Duodenal mucosa (tissue), 2 donors: ENCODE data around the gene SFMBT1.

Experiments used
- H3K27ac ChIP-seq: one replicate; pipeline ENCODE4 v1.7.0; 2013; ENCODE audit warnings: low read depth, low read length
- H3K27me3 ChIP-seq, 2 donors: one replicate each; pipeline ENCODE4 v1.7.0; 2013; ENCODE audit warnings: low read length in 2 of 2, control low read depth in 1 of 2; ENCODE audit not compliant: insufficient read depth in 2 of 2, control insufficient read depth in 1 of 2
- H3K36me3 ChIP-seq, 2 donors: one replicate each; pipeline ENCODE4 v1.7.0; 2013; ENCODE audit warnings: low read length in 2 of 2, control low read depth in 1 of 2; ENCODE audit not compliant: insufficient read depth in 2 of 2, control insufficient read depth in 1 of 2
- H3K4me1 ChIP-seq, 2 donors: one replicate each; pipeline ENCODE4 v1.7.0; 2013; ENCODE audit warnings: low read length in 2 of 2, control low read depth in 1 of 2; ENCODE audit not compliant: insufficient read depth in 2 of 2, control insufficient read depth in 1 of 2
- H3K4me3 ChIP-seq, 2 donors: one replicate each; pipeline ENCODE4 v1.7.0; 2013; ENCODE audit warnings: low read length in 2 of 2, low read depth in 1 of 2
- H3K9ac ChIP-seq, 2 donors: one replicate each; pipeline ENCODE4 v1.7.0; 2013; ENCODE audit warnings: low read length in 2 of 2, low read depth in 1 of 2
- H3K9me3 ChIP-seq, 2 donors: one replicate each; pipeline ENCODE4 v1.7.0; 2013; ENCODE audit warnings: low read length in 2 of 2, control low read depth in 1 of 2; ENCODE audit not compliant: control insufficient read depth in 1 of 2

The SFMBT1 gene

GRCh38 chr3:52925405-52926313 lies 120.2 kb downstream of the SFMBT1 start:
- peaks cover 6 to 32% of the 10 kb centered on the region in 2 donors for H3K36me3 ChIP-seq
- H3K9me3 ChIP-seq, result no peaks in the 10 kb centered on the region
- no peak overlapping the region for H3K4me3 ChIP-seq
- no peak overlapping the region for H3K9ac ChIP-seq
- no peak overlapping the region for H3K27ac ChIP-seq
- H3K4me1 ChIP-seq, result peaks cover 1 to 3% of the 10 kb centered on the region in 2 donors
- no peaks in the 10 kb centered on the region for H3K27me3 ChIP-seq

- H3K4me3 ChIP-seq, result no peak overlapping the region
- no peaks in the 10 kb centered on the region for H3K9me3 ChIP-seq
- H3K36me3 ChIP-seq, result peaks cover 6 to 40% of the 10 kb centered on the region in 2 donors
- H3K27me3 ChIP-seq, result no peaks in the 10 kb centered on the region
- H3K4me1 ChIP-seq, result no peaks in the 10 kb centered on the region
- no peak overlapping the region for H3K27ac ChIP-seq
- H3K9ac ChIP-seq, result no peak overlapping the region
Observed at GRCh38 chr3:52923963-52924362, 121.9 kb downstream of the SFMBT1 start.

GRCh38 chr3:52920841-52921240 lies 125.0 kb downstream of the SFMBT1 start:
- no peaks in the 10 kb centered on the region for H3K27me3 ChIP-seq
- no peak overlapping the region for H3K27ac ChIP-seq
- H3K9ac ChIP-seq, result no peak overlapping the region
- H3K4me1 ChIP-seq, result peaks cover 0 to 4% of the 10 kb centered on the region in 2 donors
- H3K36me3 ChIP-seq, result peaks cover 0 to 31% of the 10 kb centered on the region in 2 donors
- H3K9me3 ChIP-seq, result no peaks in the 10 kb centered on the region
- H3K4me3 ChIP-seq, result no peak overlapping the region

GRCh38 chr3:52917044-52917443 lies 128.8 kb downstream of the SFMBT1 start:
- Histone ChIP-seq H3K4me1 (peaks cover 0 to 4% of the 10 kb centered on the region in 2 donors), H3K27me3 (no peaks in the 10 kb centered on the region), H3K9me3 (no peaks in the 10 kb centered on the region), H3K9ac (no peak overlapping the region), H3K36me3 (peaks cover 12 to 46% of the 10 kb centered on the region in 2 donors), H3K4me3 (no peak overlapping the region), H3K27ac (no peak overlapping the region)

GRCh38 chr3:52915294-52915693 lies 130.6 kb downstream of the SFMBT1 start:
- Histone ChIP-seq H3K4me3 (no peak overlapping the region), H3K36me3 (peaks cover 18 to 42% of the 10 kb centered on the region in 2 donors), H3K4me1 (peaks cover 0 to 4% of the 10 kb centered on the region in 2 donors), H3K9ac (no peak overlapping the region), H3K27me3 (no peaks in the 10 kb centered on the region), H3K9me3 (no peaks in the 10 kb centered on the region), H3K27ac (no peak overlapping the region)

GRCh38 chr3:52912885-52913731 lies 132.8 kb downstream of the SFMBT1 start:
- peaks cover 0 to 4% of the 10 kb centered on the region in 2 donors for H3K4me1 ChIP-seq
- no peak overlapping the region for H3K4me3 ChIP-seq
- H3K9me3 ChIP-seq, result no peaks in the 10 kb centered on the region
- no peak overlapping the region for H3K27ac ChIP-seq
- no peak overlapping the region for H3K9ac ChIP-seq
- no peaks in the 10 kb centered on the region for H3K27me3 ChIP-seq
- H3K36me3 ChIP-seq, result peaks cover 18 to 32% of the 10 kb centered on the region in 2 donors

- no peak overlapping the region for H3K27ac ChIP-seq
- peaks cover 18 to 37% of the 10 kb centered on the region in 2 donors for H3K36me3 ChIP-seq
Observed at GRCh38 chr3:52910823-52911222, 135.1 kb downstream of the SFMBT1 start.

GRCh38 chr3:52907497-52907896 lies 138.4 kb downstream of the SFMBT1 start:
- no peak overlapping the region for H3K4me3 ChIP-seq
- no peaks in the 10 kb centered on the region for H3K9me3 ChIP-seq

More at GRCh38 chr3:52910823-52911222, 135.1 kb downstream of the SFMBT1 start:
- Histone ChIP-seq H3K27me3 (no peaks in the 10 kb centered on the region), H3K9me3 (no peaks in the 10 kb centered on the region), H3K4me3 (no peak overlapping the region), H3K4me1 (no peaks in the 10 kb centered on the region), H3K9ac (no peak overlapping the region)

GRCh38 chr3:52904552-52904951 lies 141.3 kb downstream of the SFMBT1 start:
- Histone ChIP-seq H3K4me3 (no peak overlapping the region), H3K9me3 (no peaks in the 10 kb centered on the region), H3K36me3 (peaks cover 0 to 25% of the 10 kb centered on the region in 2 donors), H3K9ac (no peak overlapping the region), H3K27ac (no peak overlapping the region), H3K4me1 (no peaks in the 10 kb centered on the region), H3K27me3 (no peaks in the 10 kb centered on the region)

More at GRCh38 chr3:52907497-52907896, 138.4 kb downstream of the SFMBT1 start:
- H3K36me3 ChIP-seq, result peaks cover 8 to 34% of the 10 kb centered on the region in 2 donors
- no peak overlapping the region for H3K27ac ChIP-seq
- H3K9ac ChIP-seq, result no peak overlapping the region
- H3K4me1 ChIP-seq, result no peaks in the 10 kb centered on the region
- H3K27me3 ChIP-seq, result no peaks in the 10 kb centered on the region

GRCh38 chr3:52904000-52904399 lies 141.9 kb downstream of the SFMBT1 start:
- no peaks in the 10 kb centered on the region for H3K9me3 ChIP-seq
- H3K27me3 ChIP-seq, result no peaks in the 10 kb centered on the region
- no peak overlapping the region for H3K4me3 ChIP-seq
- H3K36me3 ChIP-seq, result peaks cover 0 to 25% of the 10 kb centered on the region in 2 donors
- no peak overlapping the region for H3K9ac ChIP-seq
- no peak overlapping the region for H3K27ac ChIP-seq
- no peaks in the 10 kb centered on the region for H3K4me1 ChIP-seq
